ENCODE measurements around the gene DCPS. TPM values are rescaled to one million over a fixed set of nuclear protein-coding genes. Genes with fewer than 3 reads are reported as not detected.

Gene DCPS
- total and polyA plus RNA-seq, 3 donors from 2014 or later: 16.8 to 20.9 (median 16.9) TPM

GRCh38 chr11:126333142-126333541, 29.3 kb downstream of the DCPS start:
- intact Hi-C loops (cut with DNase I; ENCODE audit: low total_unique reads): no loop called here
- H3K36me3 ChIP-seq (ENCODE audit: low read depth, missing control alignments): no peaks in the 10 kb centered on the region
- 90 to 95% methylated on average over 7 of the region's 7 CpGs for WGBS, 2 donors
- peaks cover 22% of the 10 kb centered on the region for H3K4me1 ChIP-seq
- no peaks in the 10 kb centered on the region for H3K9me3 ChIP-seq
- H3K27ac ChIP-seq: peak overlapping the region in 1 of 2 donors; percentile 10
- no peaks in the 10 kb centered on the region for H3K27me3 ChIP-seq
- no peak for TF ChIP-seq CTCF (IDR thresholded peaks at IDR 0.05)
- TF ChIP-seq POLR2A (IDR thresholded peaks at IDR 0.05): no peak
- no peak for DNase-seq
- no peak overlapping the region for H3K4me3 ChIP-seq

- no peaks in the 10 kb centered on the region for H3K9me3 ChIP-seq
- intact Hi-C loops (cut with DNase I; ENCODE audit: low total_unique reads): no loop called here
- no peak for DNase-seq
- no peak overlapping the region for H3K27ac ChIP-seq
- H3K4me3 ChIP-seq: no peak overlapping the region
- peaks cover 21% of the 10 kb centered on the region for H3K4me1 ChIP-seq
- H3K36me3 ChIP-seq (ENCODE audit: low read depth, missing control alignments): no peaks in the 10 kb centered on the region
- 77 to 88% methylated on average over 6 of the region's 6 CpGs for WGBS, 2 donors
- TF ChIP-seq CTCF (IDR thresholded peaks at IDR 0.05) (no peak), POLR2A (IDR thresholded peaks at IDR 0.05) (no peak)
- H3K27me3 ChIP-seq: no peaks in the 10 kb centered on the region
These were observed 31.0 kb downstream of the DCPS start for GRCh38 chr11:126334659-126335462.

DNA sequence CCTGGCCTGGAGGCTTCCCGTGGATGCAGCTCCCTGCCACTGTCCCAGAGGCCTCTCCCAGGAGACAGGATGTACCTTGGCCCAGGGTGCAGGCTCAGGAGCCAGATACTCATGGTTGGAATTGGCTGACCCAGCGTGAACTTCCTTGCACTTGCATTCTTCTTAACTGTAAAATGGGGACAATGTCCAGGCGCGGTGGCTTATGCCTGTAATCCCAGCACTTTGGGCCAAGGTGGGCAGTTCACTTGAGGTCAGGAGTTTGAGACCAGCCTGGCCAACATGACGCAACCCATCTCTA, 31.6 kb downstream of the DCPS start:
- DNase-seq: no peak

GRCh38 chr11:126336138-126336541, 32.3 kb downstream of the DCPS start:
- no peaks in the 10 kb centered on the region for H3K27me3 ChIP-seq
- H3K4me3 ChIP-seq: no peak overlapping the region
- DNase-seq: no peak
- TF ChIP-seq POLR2A (IDR thresholded peaks at IDR 0.05) (no peak), CTCF (IDR thresholded peaks at IDR 0.05) (no peak)
- intact Hi-C loops (cut with DNase I; ENCODE audit: low total_unique reads): no loop called here
- no peak overlapping the region for H3K27ac ChIP-seq
- H3K9me3 ChIP-seq: no peaks in the 10 kb centered on the region
- H3K4me1 ChIP-seq: peaks cover 27% of the 10 kb centered on the region
- no peaks in the 10 kb centered on the region for H3K36me3 ChIP-seq (ENCODE audit: low read depth, missing control alignments)
- 82 to 83% methylated on average over 8 of the region's 8 CpGs for WGBS, 2 donors

More for the DNA sequence above, 31.6 kb downstream of the DCPS start:
- no peak overlapping the region for H3K4me3 ChIP-seq
- peaks cover 27% of the 10 kb centered on the region for H3K4me1 ChIP-seq
- H3K36me3 ChIP-seq (ENCODE audit: low read depth, missing control alignments): no peaks in the 10 kb centered on the region
- WGBS, 2 donors: 70 to 73% methylated on average over 5 of the region's 5 CpGs
- no peak overlapping the region for H3K27ac ChIP-seq
- intact Hi-C loops (cut with DNase I; ENCODE audit: low total_unique reads): no loop called here
- H3K27me3 ChIP-seq: no peaks in the 10 kb centered on the region
- TF ChIP-seq POLR2A (IDR thresholded peaks at IDR 0.05): no peak
- TF ChIP-seq CTCF (IDR thresholded peaks at IDR 0.05): no peak
- H3K9me3 ChIP-seq: no peaks in the 10 kb centered on the region

- no peak for TF ChIP-seq POLR2A (IDR thresholded peaks at IDR 0.05)
- TF ChIP-seq CTCF (IDR thresholded peaks at IDR 0.05): no peak
- DNase-seq: no peak
- Histone ChIP-seq H3K9me3 (no peaks in the 10 kb centered on the region), H3K27me3 (no peaks in the 10 kb centered on the region), H3K27ac (no peak overlapping the region), H3K4me3 (no peak overlapping the region), H3K4me1 (peaks cover 26% of the 10 kb centered on the region), H3K36me3 (ENCODE audit: low read depth, missing control alignments) (no peaks in the 10 kb centered on the region)
- intact Hi-C loops (cut with DNase I; ENCODE audit: low total_unique reads): no loop called here
- WGBS, 2 donors: 81 to 86% methylated on average over 1 to 9 of the region's 9 CpGs
These were observed 32.8 kb downstream of the DCPS start for GRCh38 chr11:126336671-126337101.
